Left kidney (tissue), 2 donors: ENCODE data around the gene DHRS4L2. TPM values are rescaled to one million over a fixed set of nuclear protein-coding genes. Genes with fewer than 3 reads are reported as not detected.
"Not testable (repeated sequence)": the region's sequence is repeated elsewhere in the genome, so short reads cannot be mapped to it uniquely, and the experiment has no call there.

Experiments
- DNase-seq: peaks from one replicate; pipeline ENCODE4 v3.0.0-alpha.2; 2013
- polyA plus RNA-seq: library from polyadenylated mRNA; unstranded; fragments of 120-200 nt; gene quantifications from one replicate; pipeline ENCODE4 v1.2.1, GENCODE V29; 2013; ENCODE audit not compliant: insufficient read length

Gene DHRS4L2
- polyA plus RNA-seq, 1 donor = 39.6 TPM

GRCh38 chr14:23969481-23970282, 19.0 kb upstream of the DHRS4L2 start:
- DNase-seq = not testable (repeated sequence)

GRCh38 chr14:23970283-23970659, 18.5 kb upstream of the DHRS4L2 start:
- DNase-seq = not testable (repeated sequence)

- not testable (repeated sequence) for DNase-seq
These were observed 15.6 kb upstream of the DHRS4L2 start for GRCh38 chr14:23973178-23973577.

GRCh38 chr14:23974041-23974440, 14.7 kb upstream of the DHRS4L2 start:
- DNase-seq = not testable (repeated sequence)

- not testable (repeated sequence) for DNase-seq
These were observed 11.5 kb upstream of the DHRS4L2 start for GRCh38 chr14:23977208-23977607.

GRCh38 chr14:23981951-23982813, 6.5 kb upstream of the DHRS4L2 start:
- not testable (repeated sequence) for DNase-seq

GRCh38 chr14:23984891-23985602, 3.7 kb upstream of the DHRS4L2 start:
- no peak for DNase-seq

GRCh38 chr14:23988223-23988606, 514 bp upstream of the DHRS4L2 start:
- not testable (repeated sequence) for DNase-seq

- not testable (repeated sequence) for DNase-seq
These were observed 1.2 kb downstream of the DHRS4L2 start for GRCh38 chr14:23989734-23990445.

GRCh38 chr14:23990961-23991360, 2.2 kb downstream of the DHRS4L2 start:
- not testable (repeated sequence) for DNase-seq

GRCh38 chr14:23993042-23993441, 4.3 kb downstream of the DHRS4L2 start:
- not testable (repeated sequence) for DNase-seq

- DNase-seq = not testable (repeated sequence)
These were observed 7.3 kb downstream of the DHRS4L2 start for GRCh38 chr14:23996009-23996408.

GRCh38 chr14:23996825-23997224, 8.1 kb downstream of the DHRS4L2 start:
- not testable (repeated sequence) for DNase-seq

GRCh38 chr14:23999640-24000039, 10.9 kb downstream of the DHRS4L2 start:
- DNase-seq = not testable (repeated sequence)

GRCh38 chr14:24001078-24001477, 12.3 kb downstream of the DHRS4L2 start:
- DNase-seq = not testable (repeated sequence)

- not testable (repeated sequence) for DNase-seq
These were observed 12.9 kb downstream of the DHRS4L2 start for GRCh38 chr14:24001679-24002078.

- not testable (repeated sequence) for DNase-seq
These were observed 17.7 kb downstream of the DHRS4L2 start for GRCh38 chr14:24006471-24006816.

GRCh38 chr14:24006817-24007652, 18.3 kb downstream of the DHRS4L2 start:
- DNase-seq = not testable (repeated sequence)

- no peak for DNase-seq
These were observed 22.3 kb downstream of the DHRS4L2 start for GRCh38 chr14:24011051-24011450.

- not testable (repeated sequence) for DNase-seq
These were observed 24.1 kb downstream of the DHRS4L2 start for GRCh38 chr14:24012726-24013273.
